Measurements from ENCODE around the gene SLFN11.
"Not testable (repeated sequence)": the region's sequence is repeated elsewhere in the genome, so short reads cannot be mapped to it uniquely, and the experiment has no call there.

SLFN11 gene, protein sequence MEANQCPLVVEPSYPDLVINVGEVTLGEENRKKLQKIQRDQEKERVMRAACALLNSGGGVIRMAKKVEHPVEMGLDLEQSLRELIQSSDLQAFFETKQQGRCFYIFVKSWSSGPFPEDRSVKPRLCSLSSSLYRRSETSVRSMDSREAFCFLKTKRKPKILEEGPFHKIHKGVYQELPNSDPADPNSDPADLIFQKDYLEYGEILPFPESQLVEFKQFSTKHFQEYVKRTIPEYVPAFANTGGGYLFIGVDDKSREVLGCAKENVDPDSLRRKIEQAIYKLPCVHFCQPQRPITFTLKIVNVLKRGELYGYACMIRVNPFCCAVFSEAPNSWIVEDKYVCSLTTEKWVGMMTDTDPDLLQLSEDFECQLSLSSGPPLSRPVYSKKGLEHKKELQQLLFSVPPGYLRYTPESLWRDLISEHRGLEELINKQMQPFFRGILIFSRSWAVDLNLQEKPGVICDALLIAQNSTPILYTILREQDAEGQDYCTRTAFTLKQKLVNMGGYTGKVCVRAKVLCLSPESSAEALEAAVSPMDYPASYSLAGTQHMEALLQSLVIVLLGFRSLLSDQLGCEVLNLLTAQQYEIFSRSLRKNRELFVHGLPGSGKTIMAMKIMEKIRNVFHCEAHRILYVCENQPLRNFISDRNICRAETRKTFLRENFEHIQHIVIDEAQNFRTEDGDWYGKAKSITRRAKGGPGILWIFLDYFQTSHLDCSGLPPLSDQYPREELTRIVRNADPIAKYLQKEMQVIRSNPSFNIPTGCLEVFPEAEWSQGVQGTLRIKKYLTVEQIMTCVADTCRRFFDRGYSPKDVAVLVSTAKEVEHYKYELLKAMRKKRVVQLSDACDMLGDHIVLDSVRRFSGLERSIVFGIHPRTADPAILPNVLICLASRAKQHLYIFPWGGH

DNA sequence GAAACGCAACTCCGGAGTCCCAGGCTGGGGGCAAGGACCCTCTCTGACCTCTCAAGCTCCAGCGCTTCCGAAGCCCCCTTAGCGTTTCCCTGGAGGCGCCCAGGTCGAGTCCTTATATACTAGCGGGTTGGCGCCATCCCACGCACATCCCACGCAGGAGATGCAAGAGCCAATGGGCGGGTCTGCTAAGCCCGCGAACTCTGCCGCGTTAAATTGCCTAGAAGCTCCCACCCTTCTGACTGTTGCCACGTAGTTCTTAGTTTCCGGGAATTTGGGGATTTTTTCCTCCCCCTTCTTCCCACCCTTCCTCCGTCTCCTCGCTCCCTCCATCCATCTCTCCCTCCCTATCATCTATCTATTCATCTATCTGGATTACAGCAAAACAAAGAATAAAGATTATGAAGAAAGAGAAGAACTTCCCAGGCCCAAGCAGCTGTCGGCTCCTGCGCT, at the start of gene SLFN11:
Gene SLFN11, minus strand, starts transcription at position 88 of the 450 bp plus-strand sequence. CDS start 9,814 bp downstream, outside the sequence.
- peak; percentile 95 for DNase-seq (ENCODE audit: low spot score)

DNA sequence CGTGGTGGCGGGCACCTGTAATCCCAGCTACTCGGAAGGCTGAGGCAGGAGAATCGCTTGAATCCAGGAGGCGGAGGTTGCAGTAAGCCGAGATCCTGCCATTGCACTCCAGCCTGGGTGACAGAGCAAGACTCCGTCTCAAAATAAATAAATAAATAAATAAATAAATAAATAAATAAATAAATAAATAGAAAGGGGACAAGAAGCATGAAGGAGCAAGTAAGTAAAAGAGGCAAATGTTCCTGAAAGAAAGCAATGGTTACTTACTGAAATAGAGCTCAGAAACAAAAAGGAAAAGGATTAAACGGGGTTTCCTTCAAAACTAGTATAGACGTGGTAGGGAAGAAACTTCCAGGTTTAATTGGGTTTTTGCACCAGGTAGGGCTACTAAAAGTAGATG, 47.6 kb upstream of the SLFN11 start:
- DNase-seq (ENCODE audit: low spot score) = not testable (repeated sequence)

DNA sequence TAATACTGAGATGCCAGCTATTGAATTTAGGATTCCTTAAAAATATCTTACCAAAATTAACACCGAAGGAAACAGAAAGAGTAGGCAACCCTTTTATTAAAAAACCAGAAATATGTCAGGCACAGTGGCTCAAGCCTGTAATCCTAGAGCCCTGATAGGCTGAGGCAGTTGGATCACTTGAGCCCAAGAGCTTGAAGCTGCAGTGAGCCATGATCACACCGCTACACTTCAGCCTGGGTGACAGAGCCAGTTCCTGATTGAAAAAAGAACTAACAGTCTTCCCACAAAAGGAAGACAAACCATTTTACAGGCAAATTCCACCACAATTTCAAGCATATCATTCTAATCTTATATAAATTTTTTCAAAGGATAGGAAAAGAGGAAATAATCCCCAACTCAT, 43.2 kb upstream of the SLFN11 start:
- DNase-seq (ENCODE audit: low spot score) = no peak

DNA sequence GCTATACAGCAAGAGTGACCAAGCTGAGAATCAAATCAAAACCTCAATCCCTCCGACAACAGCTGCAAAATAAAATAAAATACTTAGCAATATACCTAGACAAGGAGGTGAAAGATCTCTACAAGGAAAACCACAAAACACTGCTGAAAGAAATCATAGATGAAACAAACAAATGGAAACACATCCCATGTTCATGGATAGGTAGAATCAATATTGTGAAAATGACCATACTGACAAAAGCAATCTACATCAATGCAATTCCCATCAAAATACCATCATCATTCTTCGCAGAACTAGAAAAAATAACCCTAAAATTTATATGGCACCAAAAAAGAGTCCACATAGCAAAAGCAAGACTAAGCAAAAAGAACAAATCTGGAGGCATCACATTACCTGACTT, 41.3 kb upstream of the SLFN11 start:
- not testable (repeated sequence) for DNase-seq (ENCODE audit: low spot score)

DNA sequence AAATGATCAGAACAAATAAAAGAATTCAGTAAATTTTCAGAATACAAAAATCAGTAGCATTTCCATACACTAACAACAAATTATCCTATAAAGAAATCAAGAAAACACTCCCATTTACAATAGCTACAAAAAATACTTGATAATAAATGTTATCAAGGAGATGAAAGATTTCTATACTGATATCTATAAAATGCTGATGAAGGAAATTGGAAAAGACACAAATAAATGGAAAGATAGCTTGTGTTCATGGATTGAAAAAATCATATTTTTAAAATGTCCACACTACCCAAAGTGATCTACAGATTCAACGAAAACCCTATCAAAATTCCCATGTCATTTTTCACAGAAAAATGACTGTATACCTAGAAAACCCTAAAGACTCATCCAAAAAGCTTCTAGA, 40.8 kb upstream of the SLFN11 start:
- DNase-seq (ENCODE audit: low spot score) = no peak

DNA sequence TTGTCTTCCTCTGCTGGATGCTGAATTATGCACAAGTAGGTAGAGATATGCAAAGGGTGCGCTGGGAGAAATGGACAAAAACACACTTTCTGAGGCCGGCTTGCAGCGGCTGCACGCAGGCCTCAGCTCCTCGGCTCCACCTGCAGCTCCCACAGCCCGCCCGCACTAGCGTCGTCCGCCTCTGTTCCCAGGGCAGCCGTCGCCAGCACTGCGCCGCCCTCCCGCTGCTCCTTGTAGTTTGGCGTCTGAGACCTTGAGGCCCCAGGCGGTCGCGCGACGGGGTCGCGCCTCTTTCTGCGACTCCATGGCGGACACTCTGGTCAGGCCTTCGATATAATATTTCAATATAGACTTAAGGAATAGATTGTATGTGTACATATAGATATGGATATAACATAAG, 34.1 kb upstream of the SLFN11 start:
- no peak for DNase-seq (ENCODE audit: low spot score)

DNA sequence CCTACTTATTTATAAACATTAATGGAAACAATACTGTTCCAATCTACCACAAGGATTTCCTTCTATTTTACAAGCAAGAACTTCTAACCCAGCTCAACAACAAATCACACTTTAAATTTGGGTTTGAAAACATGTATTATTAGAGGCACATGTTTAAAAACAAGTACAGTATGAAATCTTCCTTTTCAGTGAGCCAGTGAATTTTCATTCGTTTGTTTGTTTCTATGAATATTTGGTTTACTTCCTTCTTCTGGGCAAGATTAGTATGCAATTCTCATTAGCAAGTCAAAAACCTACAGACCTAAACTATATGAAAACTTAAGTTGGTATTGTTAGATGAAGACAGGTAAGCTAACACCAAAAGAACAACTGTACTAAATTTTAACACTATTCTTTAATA, 33.1 kb upstream of the SLFN11 start:
- no peak for DNase-seq (ENCODE audit: low spot score)

DNA sequence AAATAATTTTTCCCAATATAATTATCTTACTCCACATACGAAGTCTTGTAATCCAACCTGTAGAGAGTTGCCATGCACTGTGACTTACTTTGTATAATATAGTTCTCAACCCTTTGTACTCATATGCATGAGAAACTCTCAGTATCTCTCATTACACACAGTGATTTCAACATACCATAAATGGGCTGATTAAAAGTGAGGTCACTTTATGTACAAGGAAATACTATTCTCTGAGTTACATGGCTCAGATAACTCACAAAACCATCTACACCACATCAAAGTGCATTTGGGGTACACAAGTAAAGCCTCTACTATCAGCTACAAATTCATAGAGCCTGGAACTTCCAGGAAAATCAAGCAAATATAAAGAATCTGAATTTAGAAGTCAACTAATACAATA, 30.9 kb upstream of the SLFN11 start:
- DNase-seq (ENCODE audit: low spot score) = no peak

DNA sequence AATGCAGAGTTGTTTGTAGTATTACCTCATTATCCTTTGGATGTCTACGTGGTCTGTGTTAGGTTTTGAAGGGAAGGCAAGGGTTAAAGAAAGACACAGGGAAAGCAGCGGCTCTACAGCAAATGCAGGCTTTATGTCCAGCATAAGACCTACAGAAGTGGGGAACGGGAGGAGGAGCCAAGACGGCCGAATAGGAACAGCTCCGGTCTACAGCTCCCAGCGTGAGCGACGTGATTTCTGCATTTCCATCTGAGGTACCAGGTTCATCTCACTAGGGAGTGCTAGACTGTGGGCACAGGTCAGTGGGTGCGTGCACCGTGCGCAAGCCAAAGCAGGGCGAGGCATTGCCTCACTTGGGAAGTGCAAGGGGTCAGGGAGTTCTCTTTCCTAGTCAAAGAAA, 20.4 kb upstream of the SLFN11 start:
- DNase-seq (ENCODE audit: low spot score) = not testable (repeated sequence)

DNA sequence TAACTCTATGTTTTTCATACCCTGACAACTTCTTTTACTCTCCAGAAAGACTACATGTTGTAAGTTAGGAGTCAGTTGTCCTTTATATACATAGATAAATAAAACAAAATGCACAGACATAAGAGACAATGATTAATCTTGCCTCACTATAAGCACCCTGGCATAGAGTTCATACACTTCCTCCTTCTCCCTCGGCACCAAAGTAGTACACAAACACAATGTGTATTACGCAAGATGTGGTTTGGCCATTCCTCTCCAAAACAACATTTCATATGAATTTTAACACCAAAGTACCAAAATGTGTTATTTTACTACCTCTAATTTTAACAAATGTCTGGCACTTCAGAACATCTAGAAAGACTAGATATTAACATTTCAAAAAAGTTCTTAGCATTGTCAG, 17.2 kb upstream of the SLFN11 start:
- DNase-seq (ENCODE audit: low spot score) = no peak

DNA sequence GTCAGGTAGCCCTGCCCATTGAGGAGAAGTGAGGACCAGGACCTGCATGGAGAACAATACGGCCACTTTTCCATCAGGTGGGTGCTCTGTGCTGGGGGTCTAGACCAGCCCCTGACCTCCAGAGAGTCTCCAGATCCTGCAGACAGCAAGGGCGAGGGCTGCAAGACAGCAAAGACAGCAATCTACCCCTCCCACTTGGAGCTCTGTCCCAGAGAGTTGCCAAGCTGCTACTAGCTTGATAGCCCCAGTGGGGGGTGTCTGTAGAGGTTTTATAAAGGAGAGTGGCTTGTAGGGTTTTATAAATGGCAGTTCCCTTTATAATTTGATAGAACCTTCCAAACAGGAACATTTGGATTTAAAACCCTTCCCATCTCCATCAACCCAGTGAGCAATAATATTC, 16.7 kb upstream of the SLFN11 start:
- no peak for DNase-seq (ENCODE audit: low spot score)

DNA sequence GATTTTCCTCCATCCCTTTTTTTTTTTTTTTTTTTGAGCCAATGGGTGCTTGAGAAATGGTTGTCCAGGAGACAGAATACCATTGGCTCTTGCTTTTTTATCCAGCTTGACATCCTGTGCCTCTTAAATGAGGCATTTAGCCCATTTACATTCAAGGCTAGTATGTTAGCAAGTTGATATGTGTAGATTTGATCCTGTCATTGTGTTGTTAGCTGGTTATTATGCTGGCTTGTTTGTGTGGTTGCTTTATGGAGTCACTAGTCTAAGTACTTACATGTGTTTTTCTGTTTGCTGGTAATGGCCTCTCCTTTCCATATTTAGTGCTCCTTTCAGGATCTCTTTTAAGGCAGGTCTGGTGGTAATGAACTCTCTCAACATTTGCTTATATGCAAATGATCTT, 14.1 kb upstream of the SLFN11 start:
- DNase-seq (ENCODE audit: low spot score) = no peak

DNA sequence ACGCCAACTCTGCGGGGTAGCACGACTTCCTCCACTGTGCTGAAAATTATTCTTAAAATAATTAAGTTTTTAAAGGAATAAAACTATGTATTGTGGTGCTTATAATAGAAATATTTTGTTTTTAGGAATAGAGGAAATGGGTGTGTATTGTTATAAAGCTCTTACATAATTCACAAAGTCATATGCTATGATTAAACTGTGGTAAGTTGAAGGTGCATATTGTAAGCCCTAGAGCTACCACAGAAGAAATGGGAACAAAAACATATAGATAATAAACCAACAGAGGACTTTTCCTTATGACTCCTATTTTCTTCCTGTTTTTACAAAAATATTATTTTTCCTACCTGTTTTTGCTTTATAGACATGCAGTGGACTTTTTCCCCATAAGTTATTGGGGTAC, 4.3 kb upstream of the SLFN11 start:
- DNase-seq (ENCODE audit: low spot score) = no peak

DNA sequence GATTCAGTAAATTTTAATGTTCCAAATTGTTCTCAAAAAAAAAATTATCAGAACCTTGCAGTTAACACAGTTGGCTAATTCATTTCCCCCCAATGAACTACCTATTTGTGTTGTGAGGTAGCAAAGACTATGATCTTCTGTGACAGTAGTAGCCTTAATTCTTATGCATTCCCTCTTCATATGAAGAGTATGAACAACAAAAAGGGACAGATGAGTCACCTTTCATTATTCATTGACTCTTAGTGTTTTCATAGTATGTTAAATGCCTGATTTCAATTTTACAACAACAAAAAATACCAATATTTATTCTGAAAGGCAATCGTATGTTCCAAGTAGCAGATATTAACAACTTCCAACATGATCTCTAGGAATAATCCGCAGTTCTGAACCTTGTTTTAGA, 3.6 kb upstream of the SLFN11 start:
- no peak for DNase-seq (ENCODE audit: low spot score)

DNA sequence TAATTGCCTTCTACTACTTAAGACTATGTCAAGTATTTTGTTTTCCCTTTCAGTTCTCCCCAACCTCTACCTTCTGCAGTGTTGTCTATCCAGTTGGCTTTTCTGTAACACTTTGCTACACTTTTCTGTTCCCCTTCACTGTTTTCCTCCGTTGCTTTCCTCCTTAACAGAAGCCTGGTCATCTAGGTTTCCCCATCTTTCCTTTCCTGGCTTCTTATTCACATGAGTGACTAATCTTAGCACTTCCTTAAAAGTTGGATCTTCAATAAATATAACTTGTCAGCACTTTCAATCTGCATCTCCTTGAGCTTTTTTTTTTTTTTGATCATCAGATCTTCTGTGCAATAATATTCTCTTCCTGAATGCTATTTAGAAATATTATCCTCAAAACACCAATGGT, 2.8 kb upstream of the SLFN11 start:
- DNase-seq (ENCODE audit: low spot score) = peak; percentile 22

DNA sequence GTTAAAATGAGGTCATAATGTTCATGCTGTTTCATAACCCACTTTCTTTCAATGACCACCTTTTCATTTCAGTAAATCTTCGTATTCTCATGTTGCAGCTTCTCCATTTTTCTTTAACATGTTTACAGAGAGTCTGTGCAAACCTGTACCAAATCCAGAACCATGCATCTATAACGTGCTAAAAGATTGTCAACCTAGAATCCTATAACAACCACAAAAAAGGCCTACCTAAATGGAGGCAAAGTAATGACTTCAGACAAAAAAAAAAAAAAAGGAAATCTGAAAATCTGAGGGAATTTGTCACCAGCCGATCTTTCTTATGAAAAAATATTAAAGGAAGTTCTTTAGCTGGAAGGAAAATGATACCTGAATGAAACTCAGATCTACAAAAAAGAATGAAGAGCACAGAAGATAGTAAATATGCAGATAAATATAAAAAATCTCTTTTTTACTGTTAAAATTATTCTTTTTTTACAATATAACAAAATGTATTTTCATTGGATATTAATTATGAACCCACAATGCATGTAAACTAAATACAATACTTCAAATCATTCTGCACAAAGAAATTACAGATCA, 1.4 kb upstream of the SLFN11 start:
- no peak for DNase-seq (ENCODE audit: low spot score)

DNA sequence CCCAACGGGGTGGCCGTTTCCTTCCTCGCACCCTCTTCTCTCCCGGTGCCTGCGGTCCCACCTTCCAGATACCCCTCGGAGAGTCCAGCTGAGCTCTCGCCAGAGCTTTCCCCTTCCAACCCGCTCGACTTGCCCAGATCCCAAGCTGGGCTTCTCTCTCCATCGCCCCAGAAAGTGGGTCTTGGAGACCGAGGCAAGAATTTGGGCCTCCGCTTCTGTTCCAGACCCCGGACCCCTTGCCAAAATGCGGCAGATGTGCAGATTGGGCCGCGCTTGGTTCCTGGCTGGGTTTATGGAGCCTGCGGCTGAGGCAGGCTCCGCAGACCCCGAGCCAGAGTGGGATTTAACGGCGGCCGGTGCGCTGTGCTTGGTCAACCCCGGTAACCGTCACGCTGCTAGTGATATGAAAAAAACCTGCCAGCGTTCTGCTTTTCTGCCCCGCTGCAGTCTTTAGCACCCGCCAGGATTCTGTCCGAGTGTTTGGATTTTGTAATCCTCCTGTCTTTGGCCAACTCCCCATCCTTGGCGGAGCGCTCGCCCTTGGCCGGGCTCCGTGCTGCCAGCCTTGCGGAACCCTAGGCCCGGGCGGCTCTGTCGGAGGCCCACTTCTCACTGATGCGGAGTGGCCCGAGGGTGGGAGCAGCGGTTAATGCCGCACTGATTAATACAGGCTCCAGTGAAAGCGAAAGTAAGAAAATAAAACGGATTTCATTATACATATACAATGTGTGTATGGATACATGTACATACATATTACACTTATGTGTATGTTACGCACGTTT, 754 bp upstream of the SLFN11 start:
- DNase-seq (ENCODE audit: low spot score) = peak; percentile 55

DNA sequence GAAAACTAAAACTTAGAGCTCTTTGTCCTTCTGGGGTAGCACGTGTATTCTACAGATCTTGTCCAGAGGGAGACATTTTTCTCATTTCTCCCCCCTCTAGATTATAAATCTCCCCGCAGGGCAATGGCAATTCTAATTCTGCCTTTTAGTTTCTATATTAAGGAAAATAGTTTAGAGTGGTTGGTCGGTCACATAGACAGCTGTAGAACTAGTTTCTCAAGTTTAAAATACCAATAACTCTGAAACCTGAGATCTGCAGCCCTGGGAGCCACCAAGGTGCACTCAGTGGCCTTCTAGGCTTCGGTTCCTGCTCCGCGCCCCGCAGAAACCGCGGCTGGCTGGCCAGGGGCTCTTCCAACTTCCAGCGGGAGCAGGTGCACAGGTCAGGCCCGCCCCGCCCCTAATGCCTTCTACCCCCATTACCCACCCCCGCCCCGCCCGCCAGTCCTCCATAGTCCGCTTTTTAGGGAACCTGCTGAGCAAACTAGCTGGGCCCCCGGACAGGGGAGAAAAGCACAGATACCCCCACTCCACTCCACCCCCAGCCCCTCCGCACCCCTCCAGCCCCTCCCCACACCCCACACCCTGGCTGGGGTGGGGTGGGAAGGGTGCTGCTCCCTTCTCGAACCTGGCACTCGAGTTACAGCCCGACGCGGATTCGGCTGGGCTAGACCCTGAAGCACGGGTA, 431 bp downstream of the SLFN11 start:
- DNase-seq (ENCODE audit: low spot score) = peak; percentile 7

DNA sequence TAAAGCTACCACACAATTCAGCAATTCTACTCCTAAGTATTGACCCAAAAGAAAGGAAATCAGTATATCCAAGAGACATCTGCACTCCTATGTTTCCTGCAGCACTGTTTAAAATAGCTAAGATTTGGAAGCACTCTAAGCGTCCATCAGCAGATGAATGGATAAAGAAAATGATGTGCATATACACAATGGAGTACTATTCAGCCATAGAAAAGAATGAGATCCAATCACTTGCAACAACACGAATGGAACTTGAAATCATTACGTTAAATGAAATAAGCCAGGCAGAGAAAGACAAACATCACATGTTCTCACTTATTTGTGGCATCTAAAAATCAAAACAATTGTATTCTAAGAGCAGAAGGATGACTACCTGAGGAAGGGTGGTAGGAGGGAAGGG, 1.5 kb downstream of the SLFN11 start:
- DNase-seq (ENCODE audit: low spot score) = no peak

DNA sequence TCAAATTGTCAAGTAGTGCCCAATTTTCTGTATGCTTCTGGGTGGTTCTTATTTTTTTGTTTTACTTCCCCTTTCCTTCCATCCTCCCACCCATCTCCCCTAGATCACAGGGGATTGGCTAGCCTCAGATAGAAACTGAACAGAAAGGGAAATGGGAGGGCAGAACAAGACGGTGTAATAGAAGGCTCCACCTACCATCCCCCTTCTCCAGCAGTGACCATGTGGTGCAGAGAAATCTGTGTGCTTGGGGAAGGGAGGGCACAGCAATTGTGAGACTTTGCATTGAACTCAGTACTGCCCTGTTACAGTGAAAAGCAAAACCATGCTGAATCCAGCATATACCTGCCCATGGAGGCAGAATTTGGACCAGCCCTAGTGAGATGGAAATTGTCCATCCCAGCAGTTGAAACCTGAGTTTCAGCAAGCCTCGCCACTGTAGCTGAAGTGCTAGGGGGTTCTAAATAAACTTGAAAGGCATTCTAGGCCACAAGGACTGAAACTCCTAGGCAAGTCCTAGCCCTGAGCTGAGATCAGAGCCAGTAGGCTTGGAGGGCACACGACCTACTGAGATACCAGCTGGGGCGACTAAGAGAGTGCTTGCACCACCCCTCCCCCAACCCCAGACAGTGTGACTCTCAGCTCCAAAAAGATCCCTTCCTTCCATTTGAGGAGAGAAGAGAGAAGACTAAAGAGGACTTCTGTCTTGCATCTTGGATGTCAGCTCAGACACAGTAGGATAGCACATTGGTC, 5.2 kb downstream of the SLFN11 start:
- DNase-seq (ENCODE audit: low spot score) = no peak

DNA sequence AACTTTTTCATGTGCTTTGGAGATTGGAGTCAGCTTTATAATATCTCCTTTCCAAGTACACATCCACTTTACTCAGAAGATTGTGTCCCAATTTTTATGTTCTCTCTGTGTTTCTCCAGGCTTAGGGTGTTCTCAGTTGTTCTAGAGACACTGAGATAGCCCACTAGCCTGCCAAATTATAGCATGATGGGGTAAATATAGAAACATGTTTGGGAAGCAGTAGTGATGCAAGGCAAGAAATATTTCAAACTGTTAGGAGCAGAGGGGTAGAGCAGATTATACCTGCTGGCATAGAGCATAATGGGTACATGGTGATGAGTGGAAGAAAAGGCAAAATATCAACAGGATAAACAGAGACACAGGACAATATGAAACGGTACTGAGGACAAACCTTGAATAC, 12.4 kb downstream of the SLFN11 start:
- no peak for DNase-seq (ENCODE audit: low spot score)

Measured in AG08395 (cell line).